Measurements from ENCODE around the gene CLHC1.

DNA sequence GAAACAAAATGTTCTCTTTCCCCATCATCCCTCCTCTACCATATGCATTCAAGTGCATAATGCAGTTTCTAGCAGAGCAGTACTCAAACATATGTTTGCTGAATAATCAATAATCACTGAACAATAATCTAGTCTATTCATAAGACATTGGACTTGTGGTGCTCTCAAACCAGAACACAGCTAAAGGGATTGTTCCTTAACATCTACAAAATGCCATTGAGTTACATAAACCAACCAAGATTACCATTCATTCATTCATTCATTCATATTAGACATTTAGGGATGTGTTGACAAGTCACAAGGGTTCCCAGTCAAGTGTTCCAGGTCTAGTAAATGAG is 3.9 kb downstream of the CLHC1 start:
- TF ChIP-seq CTCF (IDR thresholded peaks at IDR 0.05; ENCODE audit: poor library complexity): no peak
- no peak for TF ChIP-seq EZH2 (IDR thresholded peaks at IDR 0.05; ENCODE audit: borderline replicate concordance)
